ENCODE measurements around the gene PPP2R5B.
"Not testable (repeated sequence)": the region's sequence is repeated elsewhere in the genome, so short reads cannot be mapped to it uniquely, and the experiment has no call there.

PPP2R5B gene

GRCh38 chr11:64976651-64977050 is 52.2 kb downstream of the PPP2R5B start:
- CTCF ChIA-PET: interaction anchor here (0.7 kb wide), 1 partner anchor 645 kb away, joined by 4 read pairs; no protein-coding TSS in a partner anchor
- H3K4me3 ChIP-seq (ENCODE audit: low read depth, low read length): no peak overlapping the region
- TF ChIP-seq, protein P1, sequence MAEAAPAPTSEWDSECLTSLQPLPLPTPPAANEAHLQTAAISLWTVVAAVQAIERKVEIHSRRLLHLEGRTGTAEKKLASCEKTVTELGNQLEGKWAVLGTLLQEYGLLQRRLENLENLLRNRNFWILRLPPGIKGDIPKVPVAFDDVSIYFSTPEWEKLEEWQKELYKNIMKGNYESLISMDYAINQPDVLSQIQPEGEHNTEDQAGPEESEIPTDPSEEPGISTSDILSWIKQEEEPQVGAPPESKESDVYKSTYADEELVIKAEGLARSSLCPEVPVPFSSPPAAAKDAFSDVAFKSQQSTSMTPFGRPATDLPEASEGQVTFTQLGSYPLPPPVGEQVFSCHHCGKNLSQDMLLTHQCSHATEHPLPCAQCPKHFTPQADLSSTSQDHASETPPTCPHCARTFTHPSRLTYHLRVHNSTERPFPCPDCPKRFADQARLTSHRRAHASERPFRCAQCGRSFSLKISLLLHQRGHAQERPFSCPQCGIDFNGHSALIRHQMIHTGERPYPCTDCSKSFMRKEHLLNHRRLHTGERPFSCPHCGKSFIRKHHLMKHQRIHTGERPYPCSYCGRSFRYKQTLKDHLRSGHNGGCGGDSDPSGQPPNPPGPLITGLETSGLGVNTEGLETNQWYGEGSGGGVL (tag by site-specific recombination; IDR thresholded peaks at IDR 0.05): no peak
- TF ChIP-seq ZEB2 (tag by site-specific recombination; IDR thresholded peaks at IDR 0.05): no peak
- TF ChIP-seq CTCF (tag by site-specific recombination; IDR thresholded peaks at IDR 0.05): no peak
- no peak for TF ChIP-seq ZNF585B (tag by site-specific recombination; IDR thresholded peaks at IDR 0.05)
- no peak for TF ChIP-seq ZNF248 (tag by site-specific recombination; IDR thresholded peaks at IDR 0.05)
- no peak for TF ChIP-seq ZNF791 (tag by site-specific recombination; IDR thresholded peaks at IDR 0.05)
- TF ChIP-seq ZNF785 (tag by site-specific recombination; IDR thresholded peaks at IDR 0.05): no peak
- no peaks in the 10 kb centered on the region for H3K4me1 ChIP-seq (ENCODE audit: control insufficient read depth, insufficient read depth, low read length)
- H3K27ac ChIP-seq (ENCODE audit: extremely low read depth, low read depth, low read length): no peak overlapping the region
- no peaks in the 10 kb centered on the region for H3K9me3 ChIP-seq (ENCODE audit: control insufficient read depth, insufficient read depth, low read depth, low read length)
- no peaks in the 10 kb centered on the region for H3K36me3 ChIP-seq (ENCODE audit: control insufficient read depth in 2 of 2, insufficient read depth in 1 of 2, low read length in 2 of 2)
- POLR2A ChIA-PET: interaction anchor here (0.6 kb wide), 1 partner anchor 49 kb away, joined by 3 read pairs; no protein-coding TSS in a partner anchor

DNA sequence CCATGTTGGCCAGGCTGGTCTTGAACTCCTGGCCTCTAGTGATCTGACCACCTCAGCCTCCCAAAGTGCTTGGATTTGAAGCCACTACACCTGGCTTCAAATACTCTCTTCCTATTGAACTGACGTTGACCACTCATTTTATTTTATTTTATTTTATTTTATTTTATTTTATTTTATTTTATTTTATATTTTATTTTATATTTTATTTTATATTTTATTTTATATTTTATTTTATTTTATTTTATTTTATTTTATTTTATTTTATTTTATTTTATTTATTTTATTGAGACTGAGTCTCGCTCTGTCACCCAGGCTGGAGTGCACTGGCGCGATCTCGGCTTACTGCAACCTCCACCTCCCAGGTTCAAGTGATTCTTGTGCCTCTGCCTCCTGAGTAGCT is 58.9 kb downstream of the PPP2R5B start:
- H3K4me3 ChIP-seq (ENCODE audit: low read depth, low read length); H3K27ac ChIP-seq (ENCODE audit: extremely low read depth, low read depth, low read length); H3K36me3 ChIP-seq (ENCODE audit: control insufficient read depth in 2 of 2, insufficient read depth in 1 of 2, low read length in 2 of 2); H3K4me1 ChIP-seq (ENCODE audit: control insufficient read depth, insufficient read depth, low read length); POLR2A ChIA-PET; H3K9me3 ChIP-seq (ENCODE audit: control insufficient read depth, insufficient read depth, low read depth, low read length): not testable (repeated sequence)
- CTCF ChIA-PET: interaction anchor here (0.6 to 0.7 kb wide), 2 partner anchors 96 to 120 kb away, joined by 3 read pairs; no protein-coding TSS in a partner anchor

All from HEK293 (cell line).